ENCODE measurements around the gene GJC3.

GJC3 gene

GRCh38 chr7:99876933-99877332 lies 52.5 kb downstream of the GJC3 start, which contains the start of gene OR2AE1:
TSS of gene OR2AE1 (minus strand) at chr7:99877033. CDS start at chr7:99877033, 0 bp downstream.
- Histone ChIP-seq H3K4me3 (ENCODE audit: low read length in 2 of 2) (no peak within 1 kb of the TSS), H3K27me3 (ENCODE audit: control insufficient read depth in 2 of 2, insufficient read depth in 2 of 2, low read length in 2 of 2) (no peaks in the 10 kb centered on the region), H3K27ac (ENCODE audit: low read depth in 2 of 2, low read length in 2 of 2) (no peak within 1 kb of the TSS), H3K4me1 (ENCODE audit: control insufficient read depth in 2 of 2, insufficient read depth in 2 of 2, low read length in 2 of 2) (no peaks in the 10 kb centered on the region), H3K9me3 (ENCODE audit: control insufficient read depth in 2 of 2, low read length in 2 of 2) (no peaks in the 10 kb centered on the region), H3K9ac (ENCODE audit: low read depth in 1 of 2, low read length in 2 of 2) (no peak within 1 kb of the TSS), H3K36me3 (ENCODE audit: control insufficient read depth in 2 of 2, insufficient read depth in 2 of 2, low read length in 2 of 2) (peaks cover 0 to 3% of the 10 kb centered on the region in 2 donors)

GRCh38 chr7:99876491-99876890 lies 52.9 kb downstream of the GJC3 start:
- no peak overlapping the region for H3K4me3 ChIP-seq (ENCODE audit: low read length in 2 of 2)
- H3K27me3 ChIP-seq (ENCODE audit: control insufficient read depth in 2 of 2, insufficient read depth in 2 of 2, low read length in 2 of 2): no peaks in the 10 kb centered on the region
- H3K36me3 ChIP-seq (ENCODE audit: control insufficient read depth in 2 of 2, insufficient read depth in 2 of 2, low read length in 2 of 2): peaks cover 0 to 3% of the 10 kb centered on the region in 2 donors
- no peaks in the 10 kb centered on the region for H3K4me1 ChIP-seq (ENCODE audit: control insufficient read depth in 2 of 2, insufficient read depth in 2 of 2, low read length in 2 of 2)
- no peak overlapping the region for H3K9ac ChIP-seq (ENCODE audit: low read depth in 1 of 2, low read length in 2 of 2)
- no peaks in the 10 kb centered on the region for H3K9me3 ChIP-seq (ENCODE audit: control insufficient read depth in 2 of 2, low read length in 2 of 2)
- H3K27ac ChIP-seq (ENCODE audit: low read depth in 2 of 2, low read length in 2 of 2): no peak overlapping the region

Measured in mucosa of rectum (tissue), 2 donors.